Hepatic stellate cell (primary cell): ENCODE measurements around the gene GSN.
A peak's percentile ranks its signal among the peaks of the same experiment; 100 is the strongest.

Experiments
- DNase-seq: peaks from one replicate; pipeline ENCODE4 v3.0.0; 2011; ENCODE audit warnings: low spot score

GSN gene

GRCh38 chr9:121323449-121324151 lies 55.6 kb downstream of the GSN start:
- DNase-seq: no peak

GRCh38 chr9:121324316-121324715 lies 56.4 kb downstream of the GSN start:
- no peak for DNase-seq

- DNase-seq: no peak
These were observed 56.8 kb downstream of the GSN start for GRCh38 chr9:121324755-121325154.

- no peak for DNase-seq
These were observed 57.4 kb downstream of the GSN start for GRCh38 chr9:121325387-121325786.

GRCh38 chr9:121326130-121326838 lies 58.3 kb downstream of the GSN start:
- peak; percentile 76 for DNase-seq

GRCh38 chr9:121326901-121327613 lies 59.1 kb downstream of the GSN start:
- DNase-seq: no peak

- no peak for DNase-seq
These were observed 60.5 kb downstream of the GSN start for GRCh38 chr9:121328476-121328875.

GRCh38 chr9:121328876-121329681 lies 61.1 kb downstream of the GSN start:
- no peak for DNase-seq

GRCh38 chr9:121331549-121331948 lies 63.6 kb downstream of the GSN start:
- no peak for DNase-seq

- peak; percentile 89 for DNase-seq
These were observed 64.2 kb downstream of the GSN start for GRCh38 chr9:121331992-121332685.

- peak; percentile 34 for DNase-seq
These were observed 66.2 kb downstream of the GSN start for GRCh38 chr9:121333950-121334773.

- no peak for DNase-seq
These were observed 68.7 kb downstream of the GSN start for GRCh38 chr9:121336665-121337064.

- no peak for DNase-seq
These were observed 71.5 kb downstream of the GSN start for GRCh38 chr9:121339437-121339836.

- no peak for DNase-seq
These were observed 72.9 kb downstream of the GSN start for GRCh38 chr9:121340676-121341392.

GRCh38 chr9:121344184-121344583 lies 76.2 kb downstream of the GSN start:
- DNase-seq: no peak

GRCh38 chr9:121345070-121345469 lies 77.1 kb downstream of the GSN start:
- DNase-seq: no peak

GRCh38 chr9:121348221-121348620 lies 80.3 kb downstream of the GSN start:
- DNase-seq: no peak

GRCh38 chr9:121349009-121349408 lies 81.0 kb downstream of the GSN start:
- no peak for DNase-seq

- DNase-seq: no peak
These were observed 82.1 kb downstream of the GSN start for GRCh38 chr9:121350036-121350435.

- peak; percentile 41 for DNase-seq
These were observed 83.1 kb downstream of the GSN start for GRCh38 chr9:121350993-121351561.
